Glutamatergic neuron (in vitro differentiated cells): ENCODE data around the gene RIMOC1. TPM values are rescaled to one million over a fixed set of nuclear protein-coding genes. Genes with fewer than 3 reads are reported as not detected.

Source experiments
- DNase-seq: peaks from one replicate; pipeline ENCODE4 v3.0.0; 2022
- H3K27ac Mint-ChIP-seq: one replicate; pipeline ENCODE4 v1.8.0; 2020; ENCODE audit warnings: mild to moderate bottlenecking, mixed read lengths, inconsistent platforms; ENCODE audit not compliant: unreplicated experiment
- H3K27me3 Mint-ChIP-seq: one replicate; pipeline ENCODE4 v1.8.0; 2020; ENCODE audit warnings: mild to moderate bottlenecking, moderate library complexity, mixed read lengths, inconsistent platforms; ENCODE audit not compliant: unreplicated experiment
- H3K36me3 Mint-ChIP-seq: one replicate; pipeline ENCODE4 v1.8.0; 2020; ENCODE audit warnings: mild to moderate bottlenecking, mixed read lengths, inconsistent platforms; ENCODE audit not compliant: unreplicated experiment
- H3K4me1 Mint-ChIP-seq: one replicate; pipeline ENCODE4 v1.8.0; 2020; ENCODE audit warnings: mild to moderate bottlenecking, low read depth, mixed read lengths, inconsistent platforms; ENCODE audit not compliant: unreplicated experiment
- H3K4me3 Mint-ChIP-seq: one replicate; pipeline ENCODE4 v1.8.0; 2020; ENCODE audit warnings: mild to moderate bottlenecking, mixed read lengths, inconsistent platforms; ENCODE audit not compliant: unreplicated experiment
- H3K9me3 Mint-ChIP-seq: one replicate; pipeline ENCODE4 v1.8.0; 2020; ENCODE audit warnings: mild to moderate bottlenecking, moderate library complexity, mixed read lengths, inconsistent platforms; ENCODE audit not compliant: unreplicated experiment
- CTCF ChIP-seq: fragments of 200-600 bp; sonication (generic); IDR thresholded peaks from one replicate; pipeline ENCODE4 v1.5.0; 2021; ENCODE audit not compliant: partially characterized antibody, unreplicated experiment
- total RNA-seq: library from RNA; stranded (reverse); fragmentation: NEBNext Ultra II Directional; extraction: Animal tissue kit (Norgen Biotek cat#: 25700); gene quantifications from one replicate; pipeline ENCODE4 v1.2.1, GENCODE V29; 2021; ENCODE audit not compliant: unreplicated experiment

Gene RIMOC1
- total RNA-seq, 1 donor from 2014 or later, result 45.5 TPM

GRCh38 chr5:41903382-41903891, 707 bp upstream of the RIMOC1 start:
- peak overlapping the region; percentile 100 for H3K27ac Mint-ChIP-seq
- DNase-seq, result no peak
- peak overlapping the region; percentile 99 for H3K4me3 Mint-ChIP-seq

GRCh38 chr5:41906151-41906550, 2.0 kb downstream of the RIMOC1 start:
- H3K27me3 Mint-ChIP-seq, result peaks cover 17% of the 10 kb centered on the region
- H3K9me3 Mint-ChIP-seq, result peaks cover 13% of the 10 kb centered on the region
- H3K4me3 Mint-ChIP-seq, result no peak overlapping the region
- H3K27ac Mint-ChIP-seq, result no peak overlapping the region
- DNase-seq, result no peak
- TF ChIP-seq CTCF, result no peak
- peaks cover 7% of the 10 kb centered on the region for H3K36me3 Mint-ChIP-seq
- peaks cover 8% of the 10 kb centered on the region for H3K4me1 Mint-ChIP-seq

More at GRCh38 chr5:41903382-41903891, 707 bp upstream of the RIMOC1 start:
- peaks cover 13% of the 10 kb centered on the region for H3K9me3 Mint-ChIP-seq
- H3K27me3 Mint-ChIP-seq, result peaks cover 17% of the 10 kb centered on the region
- no peak for TF ChIP-seq CTCF
- peaks cover 7% of the 10 kb centered on the region for H3K36me3 Mint-ChIP-seq
- peaks cover 8% of the 10 kb centered on the region for H3K4me1 Mint-ChIP-seq

GRCh38 chr5:41908374-41909079, 4.4 kb downstream of the RIMOC1 start:
- H3K27me3 Mint-ChIP-seq, result peaks cover 14% of the 10 kb centered on the region
- no peak for TF ChIP-seq CTCF
- H3K4me1 Mint-ChIP-seq, result peaks cover 5% of the 10 kb centered on the region
- peaks cover 13% of the 10 kb centered on the region for H3K9me3 Mint-ChIP-seq
- H3K4me3 Mint-ChIP-seq, result no peak overlapping the region
- no peak overlapping the region for H3K27ac Mint-ChIP-seq
- DNase-seq, result no peak
- H3K36me3 Mint-ChIP-seq, result peaks cover 7% of the 10 kb centered on the region

GRCh38 chr5:41918105-41918504, 14.0 kb downstream of the RIMOC1 start:
- DNase-seq, result no peak
- H3K9me3 Mint-ChIP-seq, result peaks cover 4% of the 10 kb centered on the region
- no peaks in the 10 kb centered on the region for H3K36me3 Mint-ChIP-seq
- peaks cover 4% of the 10 kb centered on the region for H3K27me3 Mint-ChIP-seq
- TF ChIP-seq CTCF, result no peak
- no peak overlapping the region for H3K4me3 Mint-ChIP-seq
- H3K27ac Mint-ChIP-seq, result no peak overlapping the region
- no peaks in the 10 kb centered on the region for H3K4me1 Mint-ChIP-seq

- H3K4me3 Mint-ChIP-seq, result no peak overlapping the region
- no peaks in the 10 kb centered on the region for H3K4me1 Mint-ChIP-seq
- H3K27ac Mint-ChIP-seq, result no peak overlapping the region
- H3K36me3 Mint-ChIP-seq, result no peaks in the 10 kb centered on the region
- DNase-seq, result no peak
- no peak for TF ChIP-seq CTCF
- H3K9me3 Mint-ChIP-seq, result peaks cover 6% of the 10 kb centered on the region
- peaks cover 4% of the 10 kb centered on the region for H3K27me3 Mint-ChIP-seq
Observed at GRCh38 chr5:41921166-41921565, 17.0 kb downstream of the RIMOC1 start.
